NCI-H2107 treated with DMSO at 0.1 percent for 48 hours (cell line): ENCODE results near the gene ATG9A.
"Not testable (repeated sequence)": the region's sequence is repeated elsewhere in the genome, so short reads cannot be mapped to it uniquely, and the experiment has no call there.

Experiments
- DNase-seq: peaks from one replicate; lab custom pipeline; 2025; ENCODE audit not compliant: unreplicated experiment; lab: John Stamatoyannopoulos, UW

Gene ATG9A

GRCh38 chr2:219229305-219230058 lies at the start of gene ATG9A, which contains the start of gene ANKZF1:
Gene ATG9A (minus strand): TSS chr2:219229636. CDS start chr2:219228024, 1,612 bp downstream.
Gene ANKZF1 (plus strand): TSS chr2:219229806. CDS start chr2:219230258, 452 bp downstream.
- peak; percentile 91 for DNase-seq

- no peak for DNase-seq
These were observed 49.3 kb upstream of the ATG9A start for GRCh38 chr2:219278655-219279150.

- DNase-seq: peak; percentile 69
These were observed 48.5 kb upstream of the ATG9A start for GRCh38 chr2:219277703-219278654.

- DNase-seq: no peak
These were observed 45.0 kb upstream of the ATG9A start for GRCh38 chr2:219274361-219274921.

- DNase-seq: no peak
These were observed 44.5 kb upstream of the ATG9A start for GRCh38 chr2:219273937-219274336.

- DNase-seq: no peak
These were observed 43.6 kb upstream of the ATG9A start for GRCh38 chr2:219272995-219273394.

GRCh38 chr2:219272356-219272755 lies 42.9 kb upstream of the ATG9A start:
- DNase-seq: no peak

- DNase-seq: no peak
These were observed 41.6 kb upstream of the ATG9A start for GRCh38 chr2:219271021-219271420.

- no peak for DNase-seq
These were observed 40.6 kb upstream of the ATG9A start for GRCh38 chr2:219270055-219270372.

- no peak for DNase-seq
These were observed 40.1 kb upstream of the ATG9A start for GRCh38 chr2:219269362-219270054.

GRCh38 chr2:219268294-219268693 lies 38.9 kb upstream of the ATG9A start:
- no peak for DNase-seq

- DNase-seq: no peak
These were observed 37.5 kb upstream of the ATG9A start for GRCh38 chr2:219266886-219267285.

GRCh38 chr2:219266232-219266631 lies 36.8 kb upstream of the ATG9A start:
- DNase-seq: no peak

- DNase-seq: no peak
These were observed 31.8 kb upstream of the ATG9A start for GRCh38 chr2:219261024-219261855.

GRCh38 chr2:219258942-219259341 lies 29.5 kb upstream of the ATG9A start:
- DNase-seq: not testable (repeated sequence)

- DNase-seq: no peak
These were observed 25.3 kb upstream of the ATG9A start for GRCh38 chr2:219254590-219255201.

- DNase-seq: peak; percentile 9
These were observed 24.5 kb upstream of the ATG9A start, which contains the start of gene TUBA4A for GRCh38 chr2:219253753-219254589. Gene TUBA4A (minus strand): TSS chr2:219253918. CDS start chr2:219253858, 60 bp downstream.

GRCh38 chr2:219252900-219253752 lies 23.7 kb upstream of the ATG9A start, which contains the start of gene TUBA4B:
Gene TUBA4B (plus strand): TSS chr2:219253243. CDS start chr2:219253408, 165 bp downstream.
- no peak for DNase-seq
